Epithelial cell of proximal tubule (primary cell): ENCODE data around the gene C21orf91. TPM values are rescaled to one million over a fixed set of nuclear protein-coding genes. Genes with fewer than 3 reads are reported as not detected.

Experiments
- DNase-seq: peaks from one replicate; pipeline ENCODE4 v3.0.0-alpha.2; 2011; ENCODE audit warnings: low read depth
- H3K4me3 ChIP-seq: 2 replicates; pipeline ENCODE4 v1.5.1; 2011; ENCODE audit warnings: low read depth, mild to moderate bottlenecking, low read length
- CTCF ChIP-seq: conservative IDR thresholded peaks from 2 replicates; pipeline ENCODE4 v1.5.1; 2012; ENCODE audit warnings: low read depth, mild to moderate bottlenecking, low read length
- total RNA-seq: library from RNA; depleted of rRNA; stranded (reverse); fragments of >200 nt; gene quantifications from 2 replicates; pipeline ENCODE4 v1.2.3, GENCODE V29; 2015

C21orf91 gene
- total RNA-seq, 1 donor from 2014 or later, result 4.3 TPM

GRCh38 chr21:17799414-17800164, 19.6 kb downstream of the C21orf91 start:
- H3K4me3 ChIP-seq, result no peak overlapping the region
- DNase-seq, result no peak
- TF ChIP-seq CTCF, result no peak

DNA sequence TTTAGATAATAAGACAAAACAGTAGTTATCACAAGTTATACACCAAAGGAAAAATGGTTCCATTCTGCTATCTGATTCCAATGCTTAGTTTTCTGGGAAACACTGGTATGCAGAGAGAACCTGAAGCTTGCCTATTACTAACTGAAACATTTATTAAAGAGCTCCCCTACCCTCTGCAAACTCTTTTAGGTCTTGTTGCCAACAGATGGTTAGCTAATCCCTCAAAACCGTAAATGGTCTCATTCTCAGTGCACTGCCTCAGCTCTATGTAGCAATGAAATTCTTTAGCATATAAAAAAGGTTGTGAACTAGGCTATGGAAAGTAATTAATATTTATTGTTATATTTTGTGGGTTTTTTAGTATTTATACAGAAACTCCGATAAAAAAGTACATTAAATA, 20.4 kb downstream of the C21orf91 start:
- TF ChIP-seq CTCF, result no peak
- no peak overlapping the region for H3K4me3 ChIP-seq
- DNase-seq, result no peak

DNA sequence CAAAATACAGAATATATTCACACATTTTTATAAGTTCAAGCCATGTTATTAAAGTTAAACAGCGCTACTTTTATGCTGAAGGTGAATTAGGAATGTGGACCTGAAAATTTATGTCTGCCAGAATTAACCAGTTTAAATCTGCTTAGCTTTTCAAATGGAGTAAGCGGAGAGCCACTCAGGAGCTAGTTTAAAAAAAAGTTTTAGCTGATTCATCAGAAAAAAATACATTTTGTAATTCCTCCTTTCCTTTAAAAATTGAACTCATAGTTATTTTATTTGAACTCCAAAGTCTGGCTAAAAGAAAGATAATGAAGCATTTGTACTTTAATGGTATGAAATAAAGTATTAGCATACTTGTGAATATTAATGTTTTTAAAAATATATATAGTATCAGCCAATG, 21.2 kb downstream of the C21orf91 start:
- H3K4me3 ChIP-seq, result no peak overlapping the region
- no peak for DNase-seq
- no peak for TF ChIP-seq CTCF

GRCh38 chr21:17796503-17796902, 22.7 kb downstream of the C21orf91 start:
- no peak for TF ChIP-seq CTCF
- DNase-seq, result no peak
- no peak overlapping the region for H3K4me3 ChIP-seq

GRCh38 chr21:17796037-17796403, 23.1 kb downstream of the C21orf91 start:
- TF ChIP-seq CTCF, result no peak
- H3K4me3 ChIP-seq, result no peak overlapping the region
- no peak for DNase-seq

- no peak overlapping the region for H3K4me3 ChIP-seq
- no peak for TF ChIP-seq CTCF
- no peak for DNase-seq
Observed at GRCh38 chr21:17795146-17796036, 23.8 kb downstream of the C21orf91 start.
